Suprapubic skin (tissue), 4 donors: ENCODE measurements around the gene C6orf62. TPM values are rescaled to one million over a fixed set of nuclear protein-coding genes. Genes with fewer than 3 reads are reported as not detected.

Experiments
- DNase-seq, 2 donors: peaks; one replicate each; pipeline ENCODE4 v3.0.0-alpha.2; 2019; ENCODE audit warnings: low spot score in 2 of 2
- H3K27ac ChIP-seq: fragments of 200-600 bp; sonication (generic); one replicate; pipeline ENCODE4 v1.5.1; 2019
- H3K27me3 ChIP-seq: fragments of 200-600 bp; sonication (generic); one replicate; pipeline ENCODE4 v1.5.1; 2019
- H3K36me3 ChIP-seq: fragments of 200-600 bp; sonication (generic); one replicate; pipeline ENCODE4 v1.5.1; 2019
- H3K4me1 ChIP-seq: fragments of 200-600 bp; sonication (generic); one replicate; pipeline ENCODE4 v1.5.1; 2019
- H3K4me3 ChIP-seq: fragments of 200-600 bp; sonication (generic); one replicate; pipeline ENCODE4 v1.5.1; 2019; ENCODE audit warnings: mild to moderate bottlenecking
- H3K9me3 ChIP-seq: fragments of 200-600 bp; sonication (generic); one replicate; pipeline ENCODE4 v1.5.1; 2019
- EP300 ChIP-seq: sonication (generic); formaldehyde crosslinking; IDR thresholded peaks from one replicate; pipeline ENCODE4 v1.6.1; 2017; ENCODE audit warnings: antibody characterized with exemption
- POLR2A ChIP-seq, 2 donors: fragments of 450-650 bp; IDR thresholded peaks; one replicate each; pipeline ENCODE4 v1.6.1; 2017; ENCODE audit warnings: antibody characterized with exemption in 2 of 2, mild to moderate bottlenecking in 2 of 2, moderate library complexity in 2 of 2
- POLR2AphosphoS5 ChIP-seq, 3 donors: sonication (generic); formaldehyde crosslinking; IDR thresholded peaks; one replicate each; pipeline ENCODE4 v1.6.1; 2017; ENCODE audit warnings: antibody characterized with exemption in 3 of 3
- WGBS: methylation state at CpG from one replicate; pipeline ENCODE4 v1.1.5; 2018; 5-methylcytosine and 5-hydroxymethylcytosine counted together
- total RNA-seq, 4 donors: library from RNA; depleted of rRNA; stranded (reverse); fragments of >200 nt; gene quantifications; one replicate each; pipeline ENCODE4 v1.1.0, GENCODE V29; 2016
- TF ChIP-seq, protein P1 (sequence below), 2 donors: fragments of 200-600 bp in 1 of 2; fragments of 450-650 bp in 1 of 2; sonication (generic) in 1 of 2; IDR thresholded peaks; one replicate each; pipeline ENCODE4 v1.5.1; 2016 to 2019; ENCODE audit warnings: antibody characterized with exemption in 2 of 2, mild to moderate bottlenecking in 1 of 2, moderate library complexity in 1 of 2

Gene C6orf62
- total RNA-seq, 4 donors from 2014 or later: 36.5 to 69.2 (median 55.5) TPM

DNA sequence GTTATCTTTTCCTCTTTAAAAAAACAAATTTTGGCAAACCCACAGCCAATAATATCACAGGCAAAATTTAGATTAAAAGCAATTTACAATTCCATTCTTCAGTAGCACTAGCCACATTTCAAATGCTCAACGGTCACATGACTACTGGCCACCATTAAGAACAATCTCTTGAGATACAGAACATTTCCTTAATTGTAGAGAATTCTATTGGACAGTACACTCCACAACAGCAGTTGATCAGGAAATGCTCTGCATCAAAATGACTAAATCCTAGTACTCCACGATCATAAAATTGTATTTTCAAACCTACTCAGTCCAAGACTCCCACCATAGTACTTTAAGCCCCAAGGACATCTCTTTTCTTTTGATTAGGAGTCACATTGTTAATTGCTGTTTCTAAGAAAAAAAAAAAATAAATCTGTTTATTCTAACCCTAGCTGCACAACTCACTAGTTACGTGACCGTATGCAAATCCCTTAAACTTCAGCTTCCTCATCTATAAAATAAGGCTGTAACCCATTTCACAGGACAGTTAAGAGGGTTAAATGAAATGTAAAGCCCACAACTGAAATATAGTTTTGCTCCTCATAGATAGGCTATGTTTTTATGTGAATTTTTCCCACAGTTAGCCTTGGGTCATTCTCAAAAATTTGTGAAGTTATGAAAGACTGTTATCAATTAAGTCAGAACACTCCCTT is 9.8 kb downstream of the C6orf62 start:
- no peak overlapping the region for H3K27ac ChIP-seq
- no peak overlapping the region for H3K4me3 ChIP-seq
- H3K9me3 ChIP-seq: no peaks in the 10 kb centered on the region
- H3K27me3 ChIP-seq: no peaks in the 10 kb centered on the region
- whole genome bisulfite sequencing: 90% methylated on average over 4 of the region's 4 CpGs
- H3K4me1 ChIP-seq: peaks cover 45% of the 10 kb centered on the region
- H3K36me3 ChIP-seq: peaks cover 100% of the 10 kb centered on the region
- no peak for DNase-seq
- no peak for TF ChIP-seq EP300

DNA sequence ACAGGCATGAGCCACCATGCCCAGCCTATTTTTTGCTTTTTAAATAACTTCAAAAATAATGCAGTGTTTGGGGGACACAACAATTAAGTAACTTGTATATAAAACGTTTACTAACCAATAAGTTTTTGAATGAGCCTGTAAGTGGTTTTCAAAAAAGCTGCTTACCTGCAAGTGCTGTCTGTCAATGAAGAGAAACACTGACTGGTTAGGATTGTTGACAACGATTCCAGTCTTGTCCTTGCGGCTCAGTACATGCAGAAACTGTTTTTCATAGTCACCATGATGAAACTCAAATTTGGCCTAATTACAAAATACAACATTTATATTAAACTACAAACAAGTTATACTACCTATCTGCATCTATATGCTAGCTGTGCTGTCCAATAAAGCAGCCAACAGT is 10.3 kb downstream of the C6orf62 start:
- no peak overlapping the region for H3K27ac ChIP-seq
- no peaks in the 10 kb centered on the region for H3K9me3 ChIP-seq
- TF ChIP-seq EP300 (no peak), POLR2AphosphoS5 (IDR thresholded peaks at IDR 0.05) (no peak)
- TF ChIP-seq, protein P1, sequence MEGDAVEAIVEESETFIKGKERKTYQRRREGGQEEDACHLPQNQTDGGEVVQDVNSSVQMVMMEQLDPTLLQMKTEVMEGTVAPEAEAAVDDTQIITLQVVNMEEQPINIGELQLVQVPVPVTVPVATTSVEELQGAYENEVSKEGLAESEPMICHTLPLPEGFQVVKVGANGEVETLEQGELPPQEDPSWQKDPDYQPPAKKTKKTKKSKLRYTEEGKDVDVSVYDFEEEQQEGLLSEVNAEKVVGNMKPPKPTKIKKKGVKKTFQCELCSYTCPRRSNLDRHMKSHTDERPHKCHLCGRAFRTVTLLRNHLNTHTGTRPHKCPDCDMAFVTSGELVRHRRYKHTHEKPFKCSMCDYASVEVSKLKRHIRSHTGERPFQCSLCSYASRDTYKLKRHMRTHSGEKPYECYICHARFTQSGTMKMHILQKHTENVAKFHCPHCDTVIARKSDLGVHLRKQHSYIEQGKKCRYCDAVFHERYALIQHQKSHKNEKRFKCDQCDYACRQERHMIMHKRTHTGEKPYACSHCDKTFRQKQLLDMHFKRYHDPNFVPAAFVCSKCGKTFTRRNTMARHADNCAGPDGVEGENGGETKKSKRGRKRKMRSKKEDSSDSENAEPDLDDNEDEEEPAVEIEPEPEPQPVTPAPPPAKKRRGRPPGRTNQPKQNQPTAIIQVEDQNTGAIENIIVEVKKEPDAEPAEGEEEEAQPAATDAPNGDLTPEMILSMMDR (IDR thresholded peaks at IDR 0.05): no peak
- 66% methylated on average over 3 of the region's 3 CpGs for WGBS
- no peak overlapping the region for H3K4me3 ChIP-seq
- no peaks in the 10 kb centered on the region for H3K27me3 ChIP-seq
- DNase-seq: no peak
- H3K36me3 ChIP-seq: peaks cover 100% of the 10 kb centered on the region
- peaks cover 40% of the 10 kb centered on the region for H3K4me1 ChIP-seq

DNA sequence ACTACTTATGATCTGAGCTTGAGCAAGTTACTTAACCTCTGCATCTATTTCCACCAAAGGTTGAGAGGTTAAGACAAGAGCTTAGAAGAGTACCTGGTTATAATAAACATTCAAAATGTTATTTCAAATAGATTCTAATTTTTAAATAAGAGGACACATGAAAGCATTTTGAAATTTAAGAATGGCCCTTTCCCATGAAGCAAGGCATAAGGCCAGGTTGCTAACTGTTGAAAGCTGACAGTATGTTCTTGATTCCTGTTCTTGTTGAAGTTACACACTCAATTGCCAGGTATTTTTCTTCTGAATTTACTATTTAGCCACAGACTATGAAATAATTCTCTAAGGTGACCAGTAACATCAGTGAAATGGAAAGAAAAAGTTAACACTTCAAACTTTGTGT is 14.5 kb downstream of the C6orf62 start:
- Histone ChIP-seq H3K36me3 (peaks cover 78% of the 10 kb centered on the region), H3K4me1 (peaks cover 5% of the 10 kb centered on the region), H3K27ac (no peak overlapping the region), H3K4me3 (no peak overlapping the region), H3K9me3 (no peaks in the 10 kb centered on the region), H3K27me3 (no peaks in the 10 kb centered on the region)
- no peak for DNase-seq
- TF ChIP-seq EP300 (no peak), POLR2A (IDR thresholded peaks at IDR 0.05) (no peak), POLR2AphosphoS5 (IDR thresholded peaks at IDR 0.05) (no peak)
- TF ChIP-seq, protein P1 (IDR thresholded peaks at IDR 0.05): no peak

DNA sequence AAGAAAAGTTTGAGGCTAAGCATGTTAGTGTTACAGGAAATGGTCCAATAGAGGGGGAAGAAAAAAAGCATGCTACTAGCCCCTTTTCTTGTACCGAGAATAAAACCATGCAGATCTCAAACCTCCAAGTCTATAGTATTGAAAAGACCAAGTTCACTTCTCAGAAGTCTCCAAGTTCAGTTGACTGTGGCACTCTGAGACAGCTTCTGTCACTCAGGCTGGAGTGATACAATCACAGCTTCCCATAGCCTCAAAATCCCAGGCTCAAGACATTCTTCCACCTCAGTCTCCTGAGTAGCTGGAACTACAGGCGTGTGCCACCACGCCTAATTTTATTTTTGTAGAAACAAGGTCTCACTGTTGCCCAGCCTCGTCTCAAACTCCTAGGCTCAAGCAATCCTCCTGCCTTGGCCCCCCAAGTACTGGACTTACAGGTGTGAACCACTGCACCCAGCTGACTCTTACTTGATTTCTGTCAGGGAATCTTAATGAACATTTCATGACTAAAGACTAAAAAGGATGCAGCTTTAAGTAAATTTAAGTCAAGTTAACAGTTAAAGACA is 16.2 kb downstream of the C6orf62 start:
- Histone ChIP-seq H3K36me3 (peaks cover 61% of the 10 kb centered on the region), H3K27ac (no peak overlapping the region), H3K4me3 (no peak overlapping the region), H3K27me3 (no peaks in the 10 kb centered on the region), H3K4me1 (peaks cover 5% of the 10 kb centered on the region), H3K9me3 (no peaks in the 10 kb centered on the region)
- no peak for TF ChIP-seq POLR2A (IDR thresholded peaks at IDR 0.05)
- no peak for TF ChIP-seq POLR2AphosphoS5 (IDR thresholded peaks at IDR 0.05)
- TF ChIP-seq, protein P1 (IDR thresholded peaks at IDR 0.05): no peak
- no peak for TF ChIP-seq EP300
- WGBS: 66% methylated on average over 4 of the region's 4 CpGs
- DNase-seq: no peak

DNA sequence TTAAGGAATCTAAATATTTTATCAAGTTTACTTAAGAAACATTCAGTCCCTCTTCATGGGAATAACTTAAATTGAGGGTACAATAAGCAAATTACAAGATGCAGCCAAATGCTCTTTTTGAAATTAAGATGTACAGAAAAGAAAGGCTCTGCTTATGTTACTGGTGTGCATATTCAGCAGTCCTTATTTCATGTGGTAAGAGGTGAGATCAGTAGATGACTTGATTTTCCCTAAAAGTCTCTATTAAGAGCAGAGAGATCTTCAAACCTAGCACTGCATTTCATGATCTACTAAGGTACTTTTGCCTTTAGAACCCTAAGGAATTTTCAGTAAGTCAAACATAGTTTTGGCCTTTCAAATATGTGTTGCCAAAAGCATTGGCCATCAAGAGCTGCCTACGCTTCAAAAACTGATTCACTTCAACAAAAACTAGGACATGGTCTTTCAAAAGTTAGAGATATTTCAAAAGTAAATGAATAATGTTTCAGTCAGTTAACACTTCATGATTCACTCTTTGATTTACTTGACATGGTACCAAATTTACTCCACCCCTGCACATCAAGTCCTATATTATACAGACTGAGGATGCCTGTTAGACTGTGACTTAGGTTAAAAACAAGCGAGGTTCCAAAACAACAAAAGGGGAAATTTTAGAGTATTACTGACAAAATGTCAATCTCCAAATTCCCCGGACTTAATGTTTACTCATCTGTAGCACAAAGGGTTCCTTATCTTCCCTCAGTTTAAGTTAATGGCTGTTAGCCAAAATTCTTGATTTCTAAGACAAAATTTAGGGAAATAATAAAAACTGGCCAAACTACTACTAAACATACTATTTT is 19.2 kb downstream of the C6orf62 start:
- Histone ChIP-seq H3K4me3 (no peak overlapping the region), H3K27ac (no peak overlapping the region), H3K4me1 (peaks cover 4% of the 10 kb centered on the region), H3K9me3 (no peaks in the 10 kb centered on the region), H3K36me3 (peaks cover 31% of the 10 kb centered on the region), H3K27me3 (no peaks in the 10 kb centered on the region)
- 76% methylated on average over 3 of the region's 3 CpGs for WGBS
- TF ChIP-seq POLR2A (IDR thresholded peaks at IDR 0.05) (no peak), POLR2AphosphoS5 (IDR thresholded peaks at IDR 0.05) (no peak), EP300 (no peak)
- TF ChIP-seq, protein P1 (IDR thresholded peaks at IDR 0.05): no peak
- no peak for DNase-seq
